Type B pancreatic cell (in vitro differentiated cells): ENCODE measurements around the gene AOPEP. TPM values are rescaled to one million over a fixed set of nuclear protein-coding genes. Genes with fewer than 3 reads are reported as not detected.
A peak's percentile ranks its signal among the peaks of the same experiment; 100 is the strongest.

Experiments used
- DNase-seq: peaks from one replicate; pipeline ENCODE4 v3.0.0; 2021; ENCODE audit warnings: mixed read lengths; ENCODE audit not compliant: unreplicated experiment; ENCODE audit errors: extremely low spot score
- H3K27ac Mint-ChIP-seq: 2 replicates; pipeline ENCODE4 v1.8.0; 2021; ENCODE audit warnings: mild to moderate bottlenecking, mixed read lengths
- H3K27me3 Mint-ChIP-seq: 2 replicates; pipeline ENCODE4 v1.8.0; 2021; ENCODE audit warnings: mixed read lengths
- H3K36me3 Mint-ChIP-seq: 2 replicates; pipeline ENCODE4 v1.8.0; 2021; ENCODE audit warnings: mixed read lengths
- H3K4me1 Mint-ChIP-seq: one replicate; pipeline ENCODE4 v1.8.0; 2021; ENCODE audit warnings: mixed read lengths; ENCODE audit not compliant: unreplicated experiment
- H3K4me3 Mint-ChIP-seq: 2 replicates; pipeline ENCODE4 v1.8.0; 2021; ENCODE audit warnings: mild to moderate bottlenecking, mixed read lengths
- H3K9me3 Mint-ChIP-seq: 2 replicates; pipeline ENCODE4 v1.8.0; 2021; ENCODE audit warnings: mixed read lengths
- CTCF ChIP-seq: fragments of 200-600 bp; sonication (generic); conservative IDR thresholded peaks from 2 replicates; pipeline ENCODE4 v1.5.0; 2021; ENCODE audit warnings: antibody characterized with exemption, mild to moderate bottlenecking
- total RNA-seq: library from RNA; stranded (reverse); gene quantifications from 2 replicates; pipeline ENCODE4 v1.2.1, GENCODE V29; 2021; ENCODE audit warnings: low replicate concordance

Gene AOPEP
- total RNA-seq, 1 donor from 2014 or later, result 89.3 TPM

- Mint-ChIP-seq H3K27ac (peak overlapping the region; percentile 34), H3K36me3 (peaks cover 56% of the 10 kb centered on the region), H3K4me3 (no peak overlapping the region), H3K9me3 (no peaks in the 10 kb centered on the region), H3K4me1 (peaks cover 43% of the 10 kb centered on the region), H3K27me3 (no peaks in the 10 kb centered on the region)
- no peak for DNase-seq
- TF ChIP-seq CTCF, result no peak
These were observed 357.9 kb downstream of the AOPEP start for GRCh38 chr9:95084254-95084934.

GRCh38 chr9:95085036-95085770 lies 358.7 kb downstream of the AOPEP start:
- H3K4me3 Mint-ChIP-seq, result no peak overlapping the region
- peaks cover 48% of the 10 kb centered on the region for H3K4me1 Mint-ChIP-seq
- peaks cover 51% of the 10 kb centered on the region for H3K36me3 Mint-ChIP-seq
- no peak for TF ChIP-seq CTCF
- H3K27ac Mint-ChIP-seq, result no peak overlapping the region
- no peak for DNase-seq
- no peaks in the 10 kb centered on the region for H3K9me3 Mint-ChIP-seq
- H3K27me3 Mint-ChIP-seq, result no peaks in the 10 kb centered on the region

GRCh38 chr9:95085861-95086563 lies 359.5 kb downstream of the AOPEP start:
- DNase-seq, result no peak
- no peak for TF ChIP-seq CTCF
- Mint-ChIP-seq H3K27me3 (no peaks in the 10 kb centered on the region), H3K36me3 (peaks cover 51% of the 10 kb centered on the region), H3K9me3 (no peaks in the 10 kb centered on the region), H3K4me3 (no peak overlapping the region), H3K27ac (no peak overlapping the region), H3K4me1 (peaks cover 49% of the 10 kb centered on the region)

GRCh38 chr9:95086564-95086955 lies 360.1 kb downstream of the AOPEP start:
- Mint-ChIP-seq H3K4me1 (peaks cover 50% of the 10 kb centered on the region), H3K36me3 (peaks cover 49% of the 10 kb centered on the region), H3K9me3 (no peaks in the 10 kb centered on the region), H3K4me3 (peak overlapping the region; percentile 43), H3K27me3 (no peaks in the 10 kb centered on the region), H3K27ac (peak overlapping the region; percentile 66)
- TF ChIP-seq CTCF, result no peak
- no peak for DNase-seq

GRCh38 chr9:95087659-95088242 lies 361.3 kb downstream of the AOPEP start:
- DNase-seq, result no peak
- Mint-ChIP-seq H3K4me1 (peaks cover 48% of the 10 kb centered on the region), H3K27me3 (no peaks in the 10 kb centered on the region), H3K27ac (peak overlapping the region; percentile 61), H3K4me3 (peak overlapping the region; percentile 19), H3K9me3 (no peaks in the 10 kb centered on the region), H3K36me3 (peaks cover 37% of the 10 kb centered on the region)
- TF ChIP-seq CTCF, result no peak
